Ishikawa (cell line): Measurements from ENCODE around the gene CTSV.

Experiments
- CEBPB ChIP-seq: IDR thresholded peaks from 2 replicates; pipeline ENCODE4 v1.6.1; 2012
- CREB1 ChIP-seq: IDR thresholded peaks from 2 replicates; pipeline ENCODE4 v1.6.1; 2012; ENCODE audit warnings: low read depth
- EGR1 ChIP-seq: IDR thresholded peaks from 2 replicates; pipeline ENCODE4 v1.6.1; 2012
- EP300 ChIP-seq: IDR thresholded peaks from 2 replicates; pipeline ENCODE4 v1.6.1; 2012; ENCODE audit warnings: borderline replicate concordance
- FOXM1 ChIP-seq: IDR thresholded peaks from 2 replicates; pipeline ENCODE4 v1.6.1; 2012; ENCODE audit warnings: low read depth, borderline replicate concordance
- MAX ChIP-seq: IDR thresholded peaks from 2 replicates; pipeline ENCODE4 v1.6.1; 2012
- NFIC ChIP-seq: IDR thresholded peaks from 2 replicates; pipeline ENCODE4 v1.6.1; 2012
- RAD21 ChIP-seq: IDR thresholded peaks from 2 replicates; pipeline ENCODE4 v1.6.1; 2012; ENCODE audit warnings: low read depth
- REST ChIP-seq: IDR thresholded peaks from 2 replicates; pipeline ENCODE4 v1.6.1; 2012; ENCODE audit warnings: low read depth, mild to moderate bottlenecking
- TAF1 ChIP-seq: IDR thresholded peaks from 2 replicates; pipeline ENCODE4 v1.6.1; 2012; ENCODE audit warnings: low read depth, mild to moderate bottlenecking
- TCF12 ChIP-seq: IDR thresholded peaks from 2 replicates; pipeline ENCODE4 v1.6.1; 2012; ENCODE audit warnings: low read depth
- TEAD4 ChIP-seq: IDR thresholded peaks from 2 replicates; pipeline ENCODE4 v1.6.1; 2012
- USF1 ChIP-seq: IDR thresholded peaks from 2 replicates; pipeline ENCODE4 v1.6.1; 2012
- YY1 ChIP-seq: IDR thresholded peaks from 2 replicates; pipeline ENCODE4 v1.6.1; 2012; ENCODE audit warnings: low read depth
- ZBTB7A ChIP-seq: IDR thresholded peaks from 2 replicates; pipeline ENCODE4 v1.6.1; 2012; ENCODE audit warnings: low read depth

The CTSV gene

GRCh38 chr9:97064176-97064575 is 25.2 kb upstream of the CTSV start:
- no peak for TF ChIP-seq MAX
- no peak for TF ChIP-seq CREB1

- TF ChIP-seq CREB1 (no peak), FOXM1 (no peak), YY1 (no peak), TEAD4 (no peak), MAX (no peak), CEBPB (no peak), RAD21 (no peak), REST (no peak), TAF1 (no peak), EP300 (no peak), TCF12 (no peak), EGR1 (no peak), USF1 (no peak), ZBTB7A (no peak), NFIC (no peak)
Measured at GRCh38 chr9:97060796-97061195, 21.9 kb upstream of the CTSV start.

GRCh38 chr9:97059626-97060025 is 20.7 kb upstream of the CTSV start:
- no peak for TF ChIP-seq CEBPB
- TF ChIP-seq TEAD4: no peak
- TF ChIP-seq YY1: no peak
- no peak for TF ChIP-seq TAF1
- no peak for TF ChIP-seq ZBTB7A
- no peak for TF ChIP-seq TCF12
- no peak for TF ChIP-seq MAX
- TF ChIP-seq EGR1: no peak

- no peak for TF ChIP-seq CREB1
- TF ChIP-seq ZBTB7A: no peak
- TF ChIP-seq REST: no peak
Measured at GRCh38 chr9:97057651-97058050, 18.7 kb upstream of the CTSV start.

GRCh38 chr9:97053717-97054116 is 14.8 kb upstream of the CTSV start:
- no peak for TF ChIP-seq EGR1
- no peak for TF ChIP-seq CEBPB

- no peak for TF ChIP-seq CEBPB
- no peak for TF ChIP-seq NFIC
- no peak for TF ChIP-seq FOXM1
- TF ChIP-seq REST: no peak
- TF ChIP-seq TAF1: no peak
- TF ChIP-seq EGR1: no peak
- no peak for TF ChIP-seq ZBTB7A
- no peak for TF ChIP-seq CREB1
- no peak for TF ChIP-seq USF1
- no peak for TF ChIP-seq TEAD4
- no peak for TF ChIP-seq MAX
- no peak for TF ChIP-seq TCF12
- TF ChIP-seq RAD21: no peak
- TF ChIP-seq YY1: no peak
- no peak for TF ChIP-seq EP300
Measured at GRCh38 chr9:97052735-97053134, 13.8 kb upstream of the CTSV start.
